CD4-positive, CD25-positive, alpha-beta regulatory T cell (primary cell): Measurements from ENCODE around the gene ZDBF2. TPM values are rescaled to one million over a fixed set of nuclear protein-coding genes. Genes with fewer than 3 reads are reported as not detected.
"Not testable (repeated sequence)": the region's sequence is repeated elsewhere in the genome, so short reads cannot be mapped to it uniquely, and the experiment has no call there.

Experiments used
- ATAC-seq, 2 donors: fragments of 150-1000 bp; cut with Tn5 transposase; one replicate each; pipeline ENCODE4 v1.10.0; 2021; ENCODE audit warnings: low read depth in 2 of 2, moderate number of reproducible peaks in 2 of 2, moderate library complexity in 1 of 2
- DNase-seq, 3 donors: peaks; one replicate each; pipeline versions ENCODE4 v3.0.0 to v3.0.0-alpha.2; 2012 to 2022; ENCODE audit warnings: mixed read lengths in 1 of 3
- H3K27ac ChIP-seq: one replicate; pipeline ENCODE4 v1.7.0; 2013; ENCODE audit warnings: mild to moderate bottlenecking, low read length; ENCODE audit not compliant: insufficient read depth, poor library complexity, severe bottlenecking
- H3K27me3 ChIP-seq: one replicate; pipeline ENCODE4 v1.7.0; 2013; ENCODE audit warnings: low read length; ENCODE audit not compliant: control insufficient read depth, insufficient read depth
- H3K36me3 ChIP-seq: one replicate; pipeline ENCODE4 v1.7.0; 2013; ENCODE audit warnings: mild to moderate bottlenecking, low read length, moderate library complexity; ENCODE audit not compliant: control insufficient read depth, insufficient read depth
- H3K4me1 ChIP-seq: 2 replicates; pipeline ENCODE4 v1.7.0; 2013; ENCODE audit warnings: mild to moderate bottlenecking, low read length; ENCODE audit not compliant: insufficient read depth, control insufficient read depth, poor library complexity, severe bottlenecking
- H3K4me3 ChIP-seq: one replicate; pipeline ENCODE4 v1.7.0; 2013; ENCODE audit warnings: low read depth, mild to moderate bottlenecking, low read length, moderate library complexity
- H3K9me3 ChIP-seq, 2 experiments: 1 replicate in 1 of 2; 2 replicates in 1 of 2; pipeline ENCODE4 v1.7.0; 2013; ENCODE audit warnings: low read length in 2 of 2, mild to moderate bottlenecking in 1 of 2, moderate library complexity in 1 of 2; ENCODE audit not compliant: control insufficient read depth in 2 of 2
- H3K27ac Mint-ChIP-seq, 3 donors: one replicate each; pipeline ENCODE4 v1.8.0; 2020 to 2022; ENCODE audit warnings: mild to moderate bottlenecking in 3 of 3, mixed read lengths in 3 of 3, moderate library complexity in 2 of 3
- H3K27me3 Mint-ChIP-seq: one replicate; pipeline ENCODE4 v1.8.0; 2022; ENCODE audit warnings: mild to moderate bottlenecking, mixed read lengths
- H3K36me3 Mint-ChIP-seq: one replicate; pipeline ENCODE4 v1.8.0; 2020; ENCODE audit warnings: mixed read lengths
- H3K4me1 Mint-ChIP-seq, 4 donors: one replicate each; pipeline ENCODE4 v1.8.0; 2020 to 2022; ENCODE audit warnings: mixed read lengths in 4 of 4, mild to moderate bottlenecking in 1 of 4
- H3K4me3 Mint-ChIP-seq, 4 donors: one replicate each; pipeline ENCODE4 v1.8.0; 2020 to 2022; ENCODE audit warnings: mild to moderate bottlenecking in 4 of 4, mixed read lengths in 4 of 4, moderate library complexity in 3 of 4
- H3K9me3 Mint-ChIP-seq, 7 donors: one replicate each; pipeline ENCODE4 v1.8.0; 2020 to 2022; ENCODE audit warnings: mixed read lengths in 7 of 7, mild to moderate bottlenecking in 3 of 7, moderate library complexity in 2 of 7
- polyA plus RNA-seq, 4 donors: library from polyadenylated mRNA; unstranded; fragments of 300-500 nt; fragmentation: Illumina TruSeq; gene quantifications; one replicate each; pipeline ENCODE4 v1.2.3, GENCODE V29; 2021
- total RNA-seq: library from RNA; stranded (reverse); gene quantifications from one replicate; pipeline ENCODE4 v1.2.3, GENCODE V29; 2022

ZDBF2 gene
- total and polyA plus RNA-seq, 5 donors from 2014 or later, result 3.2 to 26.8 (median 4.5) TPM

DNA sequence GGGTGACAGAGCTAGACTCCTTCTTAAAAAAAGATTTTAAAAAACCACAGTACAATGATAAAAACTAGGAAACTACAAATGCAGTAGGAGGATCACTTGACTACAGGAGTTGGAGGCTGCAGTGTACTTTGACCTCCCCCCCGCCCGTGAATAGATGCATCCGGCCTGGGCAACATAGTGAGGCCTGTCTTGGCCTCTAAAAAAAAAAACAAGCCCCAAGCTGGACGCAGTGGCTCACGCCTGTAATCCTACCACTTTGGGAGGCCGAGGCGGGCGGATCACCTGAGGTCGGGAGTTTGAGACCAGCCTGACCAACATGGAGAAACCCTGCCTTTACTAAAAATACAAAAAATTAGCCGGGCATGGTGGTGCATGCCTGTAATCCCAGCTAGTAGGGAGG is 25.1 kb downstream of the ZDBF2 start:
- not testable (repeated sequence) for H3K27me3 ChIP-seq, H3K27ac Mint-ChIP-seq, H3K4me1 Mint-ChIP-seq, DNase-seq, H3K4me3 ChIP-seq, H3K27ac ChIP-seq, H3K9me3 Mint-ChIP-seq, H3K9me3 ChIP-seq, H3K27me3 Mint-ChIP-seq, H3K36me3 ChIP-seq, H3K4me1 ChIP-seq, H3K4me3 Mint-ChIP-seq, ATAC-seq
- peaks cover 22% of the 10 kb centered on the region for H3K36me3 Mint-ChIP-seq

DNA sequence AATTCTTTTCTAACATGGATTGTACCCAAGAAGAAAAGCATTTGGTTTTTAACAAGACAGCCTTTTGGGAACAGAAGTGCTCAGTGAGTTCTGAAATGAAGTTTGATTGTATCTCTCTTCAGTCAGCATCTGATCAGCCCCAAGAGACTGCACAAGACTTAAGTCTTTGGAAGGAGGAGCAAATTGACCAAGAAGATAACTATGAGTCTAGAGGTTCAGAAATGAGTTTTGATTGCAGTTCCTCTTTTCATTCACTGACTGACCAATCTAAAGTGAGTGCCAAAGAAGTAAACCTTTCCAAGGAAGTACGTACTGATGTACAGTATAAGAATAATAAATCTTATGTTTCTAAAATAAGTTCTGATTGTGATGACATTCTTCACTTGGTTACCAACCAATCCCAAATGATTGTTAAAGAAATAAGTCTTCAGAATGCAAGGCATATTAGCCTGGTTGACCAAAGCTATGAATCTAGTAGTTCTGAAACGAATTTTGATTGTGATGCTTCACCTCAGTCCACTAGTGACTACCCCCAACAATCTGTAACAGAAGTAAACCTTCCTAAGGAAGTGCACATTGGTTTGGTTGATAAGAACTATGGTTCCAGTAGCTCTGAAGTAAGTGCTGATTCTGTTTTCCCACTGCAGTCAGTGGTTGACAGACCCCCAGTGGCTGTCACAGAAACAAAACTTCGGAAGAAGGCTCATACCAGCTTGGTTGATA is 31.2 kb downstream of the ZDBF2 start:
- ATAC-seq, result no peak
- H3K4me3 Mint-ChIP-seq, result no peak overlapping the region
- no peaks in the 10 kb centered on the region for H3K27me3 Mint-ChIP-seq
- H3K4me1 ChIP-seq, result no peaks in the 10 kb centered on the region
- H3K27me3 ChIP-seq, result no peaks in the 10 kb centered on the region
- DNase-seq, result no peak
- peaks cover 0 to 4% of the 10 kb centered on the region in 2 experiments for H3K9me3 ChIP-seq
- H3K36me3 Mint-ChIP-seq, result peaks cover 13% of the 10 kb centered on the region
- H3K27ac Mint-ChIP-seq, result no peak overlapping the region
- no peaks in the 10 kb centered on the region for H3K4me1 Mint-ChIP-seq
- no peak overlapping the region for H3K4me3 ChIP-seq
- H3K36me3 ChIP-seq, result peaks cover 7% of the 10 kb centered on the region
- H3K9me3 Mint-ChIP-seq, result peaks cover 0 to 6% (median 2%) of the 10 kb centered on the region in 7 donors
- no peak overlapping the region for H3K27ac ChIP-seq

DNA sequence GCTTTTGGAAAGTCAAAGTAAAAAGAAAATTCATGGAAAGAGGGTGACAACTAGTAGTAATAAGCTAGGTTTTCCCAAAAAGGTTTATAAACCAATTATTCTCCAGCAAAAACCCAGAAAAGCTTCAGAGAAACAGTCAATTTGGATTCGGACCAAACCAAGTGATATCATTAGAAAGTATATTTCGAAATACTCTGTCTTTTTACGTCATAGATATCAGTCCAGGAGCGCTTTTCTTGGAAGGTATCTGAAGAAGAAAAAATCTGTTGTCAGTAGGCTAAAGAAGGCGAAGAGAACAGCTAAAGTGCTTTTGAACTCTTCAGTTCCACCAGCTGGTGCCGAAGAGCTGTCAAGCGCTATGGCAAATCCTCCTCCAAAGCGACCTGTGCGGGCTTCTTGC is 36.6 kb downstream of the ZDBF2 start:
- H3K27me3 ChIP-seq, result no peaks in the 10 kb centered on the region
- Mint-ChIP-seq H3K9me3 (peaks cover 0 to 6% (median 2%) of the 10 kb centered on the region in 7 donors), H3K27ac (no peak overlapping the region), H3K36me3 (no peaks in the 10 kb centered on the region), H3K27me3 (no peaks in the 10 kb centered on the region), H3K4me3 (no peak overlapping the region), H3K4me1 (no peaks in the 10 kb centered on the region)
- no peak overlapping the region for H3K4me3 ChIP-seq
- DNase-seq (no peak), ATAC-seq (no peak)
- H3K36me3 ChIP-seq, result no peaks in the 10 kb centered on the region
- H3K9me3 ChIP-seq, result peaks cover 0 to 4% of the 10 kb centered on the region in 2 experiments
- H3K27ac ChIP-seq, result no peak overlapping the region
- H3K4me1 ChIP-seq, result no peaks in the 10 kb centered on the region

DNA sequence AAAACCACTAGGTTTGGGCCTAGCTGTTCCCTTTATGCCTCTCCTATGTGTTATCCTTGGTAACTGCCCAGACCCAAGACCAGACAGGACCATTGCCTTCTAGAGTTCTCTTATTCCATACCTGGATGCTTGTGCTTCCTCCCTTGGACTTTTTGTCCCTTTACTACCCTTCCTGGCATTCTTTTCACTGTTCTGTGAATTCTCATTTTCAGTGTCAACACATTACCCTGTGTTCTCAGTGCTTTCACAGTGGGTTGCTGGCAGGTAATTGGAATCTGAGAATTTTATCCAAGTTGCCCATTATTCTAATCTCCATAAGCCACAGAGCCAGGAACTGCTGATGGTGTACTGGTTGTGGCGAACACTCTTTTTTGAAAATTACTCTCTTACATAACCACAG is 41.7 kb downstream of the ZDBF2 start:
- H3K36me3 ChIP-seq, result no peaks in the 10 kb centered on the region
- Mint-ChIP-seq H3K27me3 (no peaks in the 10 kb centered on the region), H3K9me3 (peaks cover 0 to 8% (median 3%) of the 10 kb centered on the region in 7 donors), H3K4me3 (no peak overlapping the region), H3K4me1 (no peaks in the 10 kb centered on the region), H3K36me3 (peaks cover 4% of the 10 kb centered on the region), H3K27ac (no peak overlapping the region)
- H3K4me3 ChIP-seq, result no peak overlapping the region
- no peaks in the 10 kb centered on the region for H3K27me3 ChIP-seq
- H3K27ac ChIP-seq, result no peak overlapping the region
- DNase-seq, result no peak
- H3K4me1 ChIP-seq, result no peaks in the 10 kb centered on the region
- no peak for ATAC-seq
- peaks cover 7 to 9% of the 10 kb centered on the region in 2 experiments for H3K9me3 ChIP-seq

DNA sequence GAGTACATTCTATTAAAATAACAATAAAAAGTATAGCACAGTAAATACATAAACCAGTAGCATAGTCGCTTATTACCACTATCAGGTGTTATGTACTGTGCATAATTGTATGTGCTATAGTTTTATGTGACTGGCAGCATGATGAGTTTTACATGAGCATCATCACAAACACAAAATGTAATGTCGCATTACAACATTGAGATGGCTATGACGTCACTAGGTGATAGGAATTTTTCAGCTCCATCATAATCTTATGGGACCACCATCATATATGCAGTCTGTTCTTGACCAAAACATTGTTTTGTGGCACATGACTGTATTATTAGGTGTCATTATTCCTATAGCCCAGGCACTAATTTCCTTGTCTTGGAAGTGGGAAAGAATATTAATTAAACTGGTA is 48.6 kb downstream of the ZDBF2 start:
- no peaks in the 10 kb centered on the region for H3K4me1 Mint-ChIP-seq
- H3K4me3 Mint-ChIP-seq, result no peak overlapping the region
- peaks cover 7 to 9% of the 10 kb centered on the region in 2 experiments for H3K9me3 ChIP-seq
- H3K36me3 ChIP-seq, result no peaks in the 10 kb centered on the region
- DNase-seq, result no peak
- H3K4me3 ChIP-seq, result no peak overlapping the region
- H3K27me3 ChIP-seq, result no peaks in the 10 kb centered on the region
- H3K27ac Mint-ChIP-seq, result no peak overlapping the region
- peaks cover 0 to 7% (median 5%) of the 10 kb centered on the region in 7 donors for H3K9me3 Mint-ChIP-seq
- H3K4me1 ChIP-seq, result no peaks in the 10 kb centered on the region
- H3K36me3 Mint-ChIP-seq, result peaks cover 4% of the 10 kb centered on the region
- no peak for ATAC-seq
- H3K27me3 Mint-ChIP-seq, result no peaks in the 10 kb centered on the region
- H3K27ac ChIP-seq, result no peak overlapping the region

DNA sequence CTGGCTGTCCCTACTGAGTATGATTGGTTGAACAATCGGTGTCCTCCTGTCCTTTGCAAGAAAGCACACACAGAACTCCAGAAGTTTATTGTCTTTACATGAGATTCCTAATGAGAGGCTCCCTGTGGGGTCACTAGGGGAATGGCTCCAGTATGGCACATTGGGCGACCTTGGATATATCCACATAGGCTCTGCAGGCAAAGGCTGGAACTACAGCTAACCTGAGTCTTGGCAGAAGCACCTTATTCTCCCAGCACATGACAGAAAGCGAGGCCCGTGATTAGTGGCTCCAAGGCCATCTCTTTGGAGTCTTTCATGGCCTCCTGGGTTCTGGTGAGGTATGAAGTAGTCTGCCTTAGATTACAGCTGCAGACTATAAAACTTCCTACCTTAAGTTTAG is 49.0 kb downstream of the ZDBF2 start:
- H3K4me1 ChIP-seq, result no peaks in the 10 kb centered on the region
- no peak overlapping the region for H3K27ac ChIP-seq
- Mint-ChIP-seq H3K9me3 (peaks cover 0 to 7% (median 5%) of the 10 kb centered on the region in 7 donors), H3K27ac (no peak overlapping the region), H3K4me1 (no peaks in the 10 kb centered on the region), H3K27me3 (no peaks in the 10 kb centered on the region), H3K36me3 (peaks cover 4% of the 10 kb centered on the region), H3K4me3 (no peak overlapping the region)
- H3K27me3 ChIP-seq, result no peaks in the 10 kb centered on the region
- DNase-seq, result no peak
- no peaks in the 10 kb centered on the region for H3K36me3 ChIP-seq
- H3K4me3 ChIP-seq, result no peak overlapping the region
- peaks cover 5 to 8% of the 10 kb centered on the region in 2 experiments for H3K9me3 ChIP-seq
- ATAC-seq, result no peak

DNA sequence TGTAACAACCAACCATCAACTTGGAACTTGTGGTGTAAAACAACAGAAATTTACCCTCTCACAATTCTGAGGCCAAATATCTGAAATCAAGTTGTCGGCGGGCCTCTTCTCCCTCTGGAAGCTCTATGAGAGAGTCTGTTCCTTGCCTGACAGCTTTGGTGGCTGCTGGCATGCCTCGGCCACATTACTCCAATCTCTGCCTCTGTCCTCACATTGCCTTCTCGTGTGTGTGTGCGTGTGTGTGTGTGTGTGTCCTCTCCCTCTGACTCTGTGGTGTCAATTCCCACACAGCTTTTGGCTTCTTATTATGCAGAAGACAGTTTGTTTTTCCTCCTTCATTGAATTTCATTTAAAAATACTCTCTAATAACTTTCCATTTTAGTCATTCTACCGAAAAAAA is 50.4 kb downstream of the ZDBF2 start:
- Mint-ChIP-seq H3K36me3 (no peaks in the 10 kb centered on the region), H3K27ac (no peak overlapping the region), H3K27me3 (peaks cover 4% of the 10 kb centered on the region), H3K4me3 (no peak overlapping the region), H3K9me3 (peaks cover 0 to 7% (median 0%) of the 10 kb centered on the region in 7 donors), H3K4me1 (no peaks in the 10 kb centered on the region)
- Histone ChIP-seq H3K36me3 (no peaks in the 10 kb centered on the region), H3K27ac (no peak overlapping the region), H3K9me3 (no peaks in the 10 kb centered on the region), H3K4me1 (no peaks in the 10 kb centered on the region), H3K27me3 (no peaks in the 10 kb centered on the region), H3K4me3 (no peak overlapping the region)
- ATAC-seq (no peak), DNase-seq (no peak)

DNA sequence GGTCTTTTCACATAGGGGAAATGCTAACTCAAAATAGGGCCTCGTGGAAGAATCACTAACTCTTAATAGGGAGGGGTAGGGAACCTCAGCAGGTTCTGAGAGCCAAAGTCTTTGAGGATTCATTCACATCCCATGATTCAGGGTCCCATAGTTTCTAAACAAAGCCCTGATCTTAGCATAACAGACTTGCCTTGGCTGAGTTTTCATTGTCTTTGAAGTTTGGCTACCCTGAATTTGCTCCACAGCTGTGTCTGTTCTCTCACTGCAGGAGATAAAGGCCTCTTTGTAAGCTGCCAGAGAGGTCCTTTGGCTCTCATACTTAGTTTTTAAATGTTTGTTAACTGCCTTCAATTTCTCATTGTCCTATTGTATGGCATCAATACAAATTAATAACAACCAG is 54.5 kb downstream of the ZDBF2 start:
- Histone ChIP-seq H3K27ac (no peak overlapping the region), H3K27me3 (peaks cover 3% of the 10 kb centered on the region), H3K36me3 (no peaks in the 10 kb centered on the region), H3K4me3 (no peak overlapping the region), H3K4me1 (no peaks in the 10 kb centered on the region), H3K9me3 (no peaks in the 10 kb centered on the region)
- no peaks in the 10 kb centered on the region for H3K36me3 Mint-ChIP-seq
- H3K4me3 Mint-ChIP-seq, result no peak overlapping the region
- no peak overlapping the region for H3K27ac Mint-ChIP-seq
- H3K27me3 Mint-ChIP-seq, result peaks cover 9% of the 10 kb centered on the region
- H3K4me1 Mint-ChIP-seq, result no peaks in the 10 kb centered on the region
- no peak for ATAC-seq
- H3K9me3 Mint-ChIP-seq, result peaks cover 0 to 5% (median 0%) of the 10 kb centered on the region in 7 donors
- DNase-seq, result no peak
